ENCODE data around the gene HDC.
A peak's percentile ranks its signal among the peaks of the same experiment; 100 is the strongest.

Gene HDC

GRCh38 chr15:50267577-50267976 is 2.1 kb upstream of the HDC start:
- DNase-seq = no peak
- no peak for TF ChIP-seq POLR2A (IDR thresholded peaks at IDR 0.05; ENCODE audit: low read length)
- TF ChIP-seq GATA1 (IDR thresholded peaks at IDR 0.05; ENCODE audit: low read depth, low read length) = no peak

GRCh38 chr15:50262533-50262932 is 3.0 kb downstream of the HDC start:
- TF ChIP-seq POLR2A (IDR thresholded peaks at IDR 0.05; ENCODE audit: low read length) = no peak
- no peak for TF ChIP-seq GATA1 (IDR thresholded peaks at IDR 0.05; ENCODE audit: low read depth, low read length)
- DNase-seq = no peak

GRCh38 chr15:50261981-50262380 is 3.5 kb downstream of the HDC start:
- no peak for TF ChIP-seq POLR2A (IDR thresholded peaks at IDR 0.05; ENCODE audit: low read length)
- TF ChIP-seq GATA1 (IDR thresholded peaks at IDR 0.05; ENCODE audit: low read depth, low read length) = no peak
- peak; percentile 38 to 56 for DNase-seq

GRCh38 chr15:50260969-50261496 is 4.5 kb downstream of the HDC start:
- DNase-seq = peak; percentile 72 to 92
- TF ChIP-seq POLR2A (IDR thresholded peaks at IDR 0.05; ENCODE audit: low read length) = peak; percentile 22
- no peak for TF ChIP-seq GATA1 (IDR thresholded peaks at IDR 0.05; ENCODE audit: low read depth, low read length)

- TF ChIP-seq POLR2A (IDR thresholded peaks at IDR 0.05; ENCODE audit: low read length) (no peak), GATA1 (IDR thresholded peaks at IDR 0.05; ENCODE audit: low read depth, low read length) (no peak)
- DNase-seq = peak in 1 of 2 experiments; percentile 14
These were observed 6.2 kb downstream of the HDC start for GRCh38 chr15:50259276-50259675.

GRCh38 chr15:50257924-50258323 is 7.6 kb downstream of the HDC start:
- peak in 1 of 2 experiments; percentile 6 for DNase-seq
- no peak for TF ChIP-seq GATA1 (IDR thresholded peaks at IDR 0.05; ENCODE audit: low read depth, low read length)
- no peak for TF ChIP-seq POLR2A (IDR thresholded peaks at IDR 0.05; ENCODE audit: low read length)

- no peak for TF ChIP-seq GATA1 (IDR thresholded peaks at IDR 0.05; ENCODE audit: low read depth, low read length)
- TF ChIP-seq POLR2A (IDR thresholded peaks at IDR 0.05; ENCODE audit: low read length) = no peak
- DNase-seq = no peak
These were observed 8.2 kb downstream of the HDC start for GRCh38 chr15:50257332-50257731.

- DNase-seq = peak in 1 of 2 experiments; percentile 26
- TF ChIP-seq POLR2A (IDR thresholded peaks at IDR 0.05; ENCODE audit: low read length) (no peak), GATA1 (IDR thresholded peaks at IDR 0.05; ENCODE audit: low read depth, low read length) (no peak)
These were observed 9.1 kb downstream of the HDC start for GRCh38 chr15:50256188-50257041.

- TF ChIP-seq GATA1 (IDR thresholded peaks at IDR 0.05; ENCODE audit: low read depth, low read length) (no peak), POLR2A (IDR thresholded peaks at IDR 0.05; ENCODE audit: low read length) (no peak)
- DNase-seq = no peak
These were observed 13.0 kb downstream of the HDC start for GRCh38 chr15:50252556-50252955.

GRCh38 chr15:50251638-50252182 is 13.8 kb downstream of the HDC start:
- no peak for DNase-seq
- TF ChIP-seq POLR2A (IDR thresholded peaks at IDR 0.05; ENCODE audit: low read length) (no peak), GATA1 (IDR thresholded peaks at IDR 0.05; ENCODE audit: low read depth, low read length) (no peak)

GRCh38 chr15:50250760-50251394 is 14.6 kb downstream of the HDC start:
- DNase-seq = peak in 1 of 2 experiments; percentile 34
- TF ChIP-seq POLR2A (IDR thresholded peaks at IDR 0.05; ENCODE audit: low read length) = no peak
- TF ChIP-seq GATA1 (IDR thresholded peaks at IDR 0.05; ENCODE audit: low read depth, low read length) = no peak

- no peak for DNase-seq
- TF ChIP-seq GATA1 (IDR thresholded peaks at IDR 0.05; ENCODE audit: low read depth, low read length) = no peak
- TF ChIP-seq POLR2A (IDR thresholded peaks at IDR 0.05; ENCODE audit: low read length) = no peak
These were observed 15.8 kb downstream of the HDC start for GRCh38 chr15:50249704-50250103.

- TF ChIP-seq GATA1 (IDR thresholded peaks at IDR 0.05; ENCODE audit: low read depth, low read length) = no peak
- no peak for TF ChIP-seq POLR2A (IDR thresholded peaks at IDR 0.05; ENCODE audit: low read length)
- no peak for DNase-seq
These were observed 16.4 kb downstream of the HDC start for GRCh38 chr15:50248994-50249582.

Measured in erythroblast (primary cell).